Globus pallidus (tissue), 1 donor: ENCODE measurements around the gene PAIP2.
A peak's percentile ranks its signal among the peaks of the same experiment; 100 is the strongest.
"Not testable (repeated sequence)": the region's sequence is repeated elsewhere in the genome, so short reads cannot be mapped to it uniquely, and the experiment has no call there.

Experiments
- DNase-seq: peaks from one replicate; pipeline ENCODE4 v3.0.0-alpha.2; 2015; ENCODE audit warnings: low spot score

Gene PAIP2

GRCh38 chr5:139392324-139392677, 50.6 kb downstream of the PAIP2 start:
- no peak for DNase-seq

- DNase-seq = no peak
These were observed 51.2 kb downstream of the PAIP2 start for GRCh38 chr5:139392678-139393496.

GRCh38 chr5:139393497-139394122, 52.0 kb downstream of the PAIP2 start:
- DNase-seq = no peak

- no peak for DNase-seq
These were observed 52.5 kb downstream of the PAIP2 start for GRCh38 chr5:139394123-139394653.

- no peak for DNase-seq
These were observed 53.3 kb downstream of the PAIP2 start, which contains the start of gene PROB1 for GRCh38 chr5:139394654-139395566. Gene PROB1, minus strand, starts transcription at chr5:139395104. Its CDS starts 23 bp downstream, at chr5:139395081.

- no peak for DNase-seq
These were observed 54.4 kb downstream of the PAIP2 start for GRCh38 chr5:139395844-139396640.

- no peak for DNase-seq
These were observed 55.0 kb downstream of the PAIP2 start for GRCh38 chr5:139396691-139397090.

GRCh38 chr5:139397921-139398320, 56.3 kb downstream of the PAIP2 start:
- no peak for DNase-seq

GRCh38 chr5:139399501-139400121, 58.0 kb downstream of the PAIP2 start:
- no peak for DNase-seq

GRCh38 chr5:139401546-139401945, 59.9 kb downstream of the PAIP2 start:
- DNase-seq = no peak

- no peak for DNase-seq
These were observed 61.0 kb downstream of the PAIP2 start for GRCh38 chr5:139402561-139403158.

- no peak for DNase-seq
These were observed 61.7 kb downstream of the PAIP2 start for GRCh38 chr5:139403418-139403786.

- DNase-seq = peak; percentile 98
These were observed 62.3 kb downstream of the PAIP2 start, which contains the start of gene SPATA24 for GRCh38 chr5:139403787-139404483. Gene SPATA24, minus strand, starts transcription at chr5:139404089. Its CDS starts 29 bp downstream, at chr5:139404060.

- no peak for DNase-seq
These were observed 62.8 kb downstream of the PAIP2 start for GRCh38 chr5:139404484-139404840.

- DNase-seq = no peak
These were observed 65.3 kb downstream of the PAIP2 start for GRCh38 chr5:139406963-139407362.

- no peak for DNase-seq
These were observed 65.9 kb downstream of the PAIP2 start for GRCh38 chr5:139407517-139407916.

GRCh38 chr5:139408191-139408590, 66.5 kb downstream of the PAIP2 start:
- DNase-seq = no peak

- DNase-seq = not testable (repeated sequence)
These were observed 67.5 kb downstream of the PAIP2 start for GRCh38 chr5:139409116-139409515.

- DNase-seq = no peak
These were observed 68.7 kb downstream of the PAIP2 start for GRCh38 chr5:139410121-139410992.
